Kidney epithelial cell (primary cell): Measurements from ENCODE around the gene SORL1-AS1.

Experiments
- DNase-seq: peaks from one replicate; pipeline ENCODE4 v3.0.0-alpha.2; 2010; ENCODE audit warnings: low read depth
- H3K27me3 ChIP-seq: 2 replicates; pipeline ENCODE4 v1.6.0; 2011; ENCODE audit warnings: low read length; ENCODE audit not compliant: control insufficient read depth, insufficient read depth
- H3K36me3 ChIP-seq: 2 replicates; pipeline ENCODE4 v1.5.1; 2011; ENCODE audit warnings: low read length; ENCODE audit not compliant: control insufficient read depth, insufficient read depth
- H3K4me3 ChIP-seq: 2 replicates; pipeline ENCODE4 v1.5.1; 2011; ENCODE audit warnings: low read depth, mild to moderate bottlenecking, control low read depth, low read length
- TF ChIP-seq, protein P1 (sequence below): IDR thresholded peaks from 2 replicates; pipeline ENCODE4 v1.5.1; 2011; ENCODE audit warnings: mild to moderate bottlenecking, moderate library complexity, low read length, control low read depth, inconsistent platforms; ENCODE audit not compliant: insufficient read depth, poor library complexity, severe bottlenecking

Gene SORL1-AS1

DNA sequence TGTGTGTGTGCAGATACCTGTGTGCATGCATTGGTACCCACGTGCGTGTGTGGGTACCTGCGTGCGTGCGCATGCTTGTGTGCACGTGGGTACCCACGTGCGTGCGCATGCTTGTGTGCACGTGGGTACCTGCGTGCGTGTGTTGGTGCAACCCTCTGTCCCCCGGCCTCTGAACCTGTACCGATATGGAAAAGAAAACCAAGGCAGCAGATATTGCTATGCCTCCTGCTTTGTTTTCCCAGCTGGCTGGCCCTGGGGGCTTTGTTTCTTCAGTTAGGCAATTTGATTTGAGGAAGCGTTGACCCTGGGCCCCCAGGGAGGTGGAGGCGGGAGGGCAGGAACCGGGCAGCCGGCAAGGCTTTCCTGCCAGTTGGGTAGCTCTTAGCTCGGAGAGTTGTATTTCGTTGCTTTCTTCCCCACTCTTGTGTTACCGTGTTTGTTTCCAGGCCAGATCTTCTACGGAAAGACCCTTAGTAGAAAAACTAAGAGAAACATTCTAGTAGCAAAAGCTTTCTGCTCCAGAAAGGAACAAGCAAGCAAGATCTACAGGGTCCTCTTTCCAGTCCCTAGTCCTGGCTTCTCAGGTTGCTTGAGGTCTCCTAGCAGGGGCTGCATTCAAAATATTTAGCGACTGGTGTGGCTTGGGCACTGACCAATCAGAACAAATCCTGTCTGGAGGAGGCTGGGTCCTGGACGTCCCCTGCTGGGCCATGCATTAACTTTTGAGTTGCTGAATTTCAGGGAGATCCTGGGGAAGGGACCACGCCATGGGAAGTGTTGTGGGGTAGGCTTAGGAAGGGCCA lies 26.3 kb upstream of the SORL1-AS1 start:
- no peak for DNase-seq
- no peak overlapping the region for H3K4me3 ChIP-seq

GRCh38 chr11:121478226-121478894 lies 25.6 kb upstream of the SORL1-AS1 start:
- TF ChIP-seq, protein P1, sequence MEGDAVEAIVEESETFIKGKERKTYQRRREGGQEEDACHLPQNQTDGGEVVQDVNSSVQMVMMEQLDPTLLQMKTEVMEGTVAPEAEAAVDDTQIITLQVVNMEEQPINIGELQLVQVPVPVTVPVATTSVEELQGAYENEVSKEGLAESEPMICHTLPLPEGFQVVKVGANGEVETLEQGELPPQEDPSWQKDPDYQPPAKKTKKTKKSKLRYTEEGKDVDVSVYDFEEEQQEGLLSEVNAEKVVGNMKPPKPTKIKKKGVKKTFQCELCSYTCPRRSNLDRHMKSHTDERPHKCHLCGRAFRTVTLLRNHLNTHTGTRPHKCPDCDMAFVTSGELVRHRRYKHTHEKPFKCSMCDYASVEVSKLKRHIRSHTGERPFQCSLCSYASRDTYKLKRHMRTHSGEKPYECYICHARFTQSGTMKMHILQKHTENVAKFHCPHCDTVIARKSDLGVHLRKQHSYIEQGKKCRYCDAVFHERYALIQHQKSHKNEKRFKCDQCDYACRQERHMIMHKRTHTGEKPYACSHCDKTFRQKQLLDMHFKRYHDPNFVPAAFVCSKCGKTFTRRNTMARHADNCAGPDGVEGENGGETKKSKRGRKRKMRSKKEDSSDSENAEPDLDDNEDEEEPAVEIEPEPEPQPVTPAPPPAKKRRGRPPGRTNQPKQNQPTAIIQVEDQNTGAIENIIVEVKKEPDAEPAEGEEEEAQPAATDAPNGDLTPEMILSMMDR: no peak
- Histone ChIP-seq H3K36me3 (no peaks in the 10 kb centered on the region), H3K27me3 (peaks cover 4% of the 10 kb centered on the region), H3K4me3 (no peak overlapping the region)
- no peak for DNase-seq

More for the DNA sequence above, 26.3 kb upstream of the SORL1-AS1 start:
- Histone ChIP-seq H3K27me3 (peaks cover 4% of the 10 kb centered on the region), H3K36me3 (no peaks in the 10 kb centered on the region)
- TF ChIP-seq, protein P1: no peak

- no peaks in the 10 kb centered on the region for H3K36me3 ChIP-seq
- DNase-seq: no peak
- no peak overlapping the region for H3K4me3 ChIP-seq
- peaks cover 4% of the 10 kb centered on the region for H3K27me3 ChIP-seq
- TF ChIP-seq, protein P1: no peak
These were observed 23.7 kb upstream of the SORL1-AS1 start for GRCh38 chr11:121476379-121477032.

DNA sequence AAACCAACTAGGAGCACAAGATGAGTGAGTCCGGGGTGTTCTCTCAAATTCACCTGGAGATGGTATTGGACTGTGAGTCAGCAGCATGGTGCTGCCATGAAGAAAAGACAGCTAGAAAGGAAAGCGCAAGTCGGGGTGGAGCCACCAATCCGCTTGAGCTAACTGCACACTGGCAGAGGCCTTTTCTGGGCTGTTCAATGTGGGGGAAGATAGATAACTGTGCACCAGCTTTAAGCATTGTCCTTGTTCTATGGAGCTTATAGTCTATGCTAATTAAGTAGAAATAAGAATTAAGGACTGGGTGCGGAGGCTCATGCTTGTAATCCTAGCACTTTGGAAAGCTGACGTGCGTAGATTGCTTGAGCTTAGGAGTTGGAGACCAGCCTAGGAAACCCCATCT lies 21.9 kb upstream of the SORL1-AS1 start:
- TF ChIP-seq, protein P1: no peak

GRCh38 chr11:121473064-121473777 lies 20.5 kb upstream of the SORL1-AS1 start:
- TF ChIP-seq, protein P1: no peak
- Histone ChIP-seq H3K36me3 (no peaks in the 10 kb centered on the region), H3K4me3 (no peak overlapping the region), H3K27me3 (no peaks in the 10 kb centered on the region)
- DNase-seq: no peak

More for the DNA sequence above, 21.9 kb upstream of the SORL1-AS1 start:
- H3K36me3 ChIP-seq: no peaks in the 10 kb centered on the region
- no peak for DNase-seq
- peaks cover 4% of the 10 kb centered on the region for H3K27me3 ChIP-seq
- no peak overlapping the region for H3K4me3 ChIP-seq
